ENCODE data around the gene HSPB6. TPM values are rescaled to one million over a fixed set of nuclear protein-coding genes. Genes with fewer than 3 reads are reported as not detected.

Gene HSPB6
- polyA plus RNA-seq, 1 of the 3 experiments (the other 2 are of a cell fraction): 0.43 TPM

DNA sequence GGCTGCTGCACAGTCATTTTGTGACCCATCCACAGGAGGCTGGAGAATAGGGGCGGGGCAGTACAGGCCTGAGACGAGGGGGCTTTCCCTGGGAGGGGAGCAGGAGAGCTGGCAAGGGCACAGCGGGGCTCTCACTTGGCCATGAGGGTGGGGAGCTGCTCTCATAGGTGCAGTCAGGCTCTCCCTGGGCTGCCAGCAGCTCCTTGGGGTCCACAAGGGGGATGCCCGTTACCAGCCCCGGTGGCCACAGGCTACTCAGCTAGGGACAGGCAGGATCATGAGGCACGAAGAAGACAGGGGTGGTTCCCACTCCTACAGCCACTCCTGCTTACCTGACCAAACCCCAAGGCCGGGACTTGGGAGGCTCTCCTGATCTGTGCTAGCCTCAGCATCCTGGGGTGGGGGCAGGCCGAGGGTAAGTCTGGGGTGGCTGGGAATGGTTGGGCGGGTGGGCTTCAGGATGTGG, 35.0 kb upstream of the HSPB6 start (continued):
- TF ChIP-seq, protein P1, sequence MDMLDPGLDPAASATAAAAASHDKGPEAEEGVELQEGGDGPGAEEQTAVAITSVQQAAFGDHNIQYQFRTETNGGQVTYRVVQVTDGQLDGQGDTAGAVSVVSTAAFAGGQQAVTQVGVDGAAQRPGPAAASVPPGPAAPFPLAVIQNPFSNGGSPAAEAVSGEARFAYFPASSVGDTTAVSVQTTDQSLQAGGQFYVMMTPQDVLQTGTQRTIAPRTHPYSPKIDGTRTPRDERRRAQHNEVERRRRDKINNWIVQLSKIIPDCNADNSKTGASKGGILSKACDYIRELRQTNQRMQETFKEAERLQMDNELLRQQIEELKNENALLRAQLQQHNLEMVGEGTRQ (IDR thresholded peaks at IDR 0.05; ENCODE audit: borderline replicate concordance, low read depth, low read length): no peak
- TF ChIP-seq SIN3A (IDR thresholded peaks at IDR 0.05; ENCODE audit: borderline replicate concordance, low read depth, low read length) (no peak), SMC3 (IDR thresholded peaks at IDR 0.05; ENCODE audit: low read depth, low read length) (no peak)

DNA sequence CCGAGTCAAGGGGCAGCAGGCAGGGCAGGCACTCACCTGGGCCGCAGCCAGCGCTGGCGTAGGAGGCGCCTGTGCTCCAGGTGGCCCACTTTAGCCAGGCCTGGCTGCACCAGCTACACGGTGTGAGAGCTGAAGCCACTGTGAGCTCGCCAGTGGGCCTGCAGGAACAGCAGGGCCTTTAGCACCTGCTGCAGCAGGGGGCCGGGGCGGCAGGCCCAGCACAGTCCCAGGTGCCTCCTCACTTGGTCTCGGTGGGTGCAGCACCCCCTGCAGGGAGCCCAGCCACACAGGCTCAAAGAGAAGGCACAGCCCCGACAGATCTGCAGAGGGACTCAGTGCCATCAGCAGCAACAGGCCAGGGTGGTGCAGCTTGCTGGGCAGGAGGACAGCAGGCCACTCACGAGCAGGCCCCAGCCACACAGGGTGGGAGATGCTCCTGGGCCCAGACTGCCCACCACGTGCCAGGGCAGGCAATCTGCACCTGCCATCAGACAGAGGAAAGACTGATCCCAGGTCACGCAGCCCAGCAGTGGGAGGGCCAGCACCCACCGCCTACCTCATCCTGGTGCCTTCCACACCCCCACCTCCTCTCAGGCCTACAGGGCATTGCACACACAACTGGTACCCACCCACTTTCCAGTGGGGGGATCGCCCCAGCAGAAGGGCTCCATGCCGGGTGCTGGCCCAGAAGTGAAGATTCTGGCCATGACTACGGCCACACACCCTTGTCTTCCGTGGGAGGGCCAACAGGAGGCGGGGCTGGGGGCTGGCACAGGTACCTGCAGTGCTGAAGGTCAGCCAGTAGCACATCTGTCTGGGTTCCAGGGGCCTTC, 34.4 kb upstream of the HSPB6 start:
- DNase-seq: no peak
- WGBS (ENCODE audit: low lambda C conversion rate): 75% methylated on average over 11 of the region's 20 CpGs
- H3K9me2 ChIP-seq: no peaks in the 10 kb centered on the region
- no peaks in the 10 kb centered on the region for H3K4me1 ChIP-seq (ENCODE audit: control insufficient read depth in 1 of 2, insufficient read depth in 2 of 2, low read depth in 1 of 2, low read length in 1 of 2)
- H3F3A ChIP-seq (replicated peaks; ENCODE audit: insufficient read depth): no peaks in the 10 kb centered on the region
- no peak overlapping the region for H3K4me2 ChIP-seq
- no peak overlapping the region for H3K4me3 ChIP-seq (ENCODE audit: low read depth in 2 of 2, low read length in 1 of 2)
- CTCF ChIA-PET: interaction anchor here (0.6 to 1.2 kb wide), 2 partner anchors 11 to 140 kb away, joined by 3 to 4 read pairs; no protein-coding TSS in a partner anchor
- H3K27ac ChIP-seq (ENCODE audit: low read depth in 2 of 2, low read length in 1 of 2): no peak overlapping the region
- TF ChIP-seq, protein P2, sequence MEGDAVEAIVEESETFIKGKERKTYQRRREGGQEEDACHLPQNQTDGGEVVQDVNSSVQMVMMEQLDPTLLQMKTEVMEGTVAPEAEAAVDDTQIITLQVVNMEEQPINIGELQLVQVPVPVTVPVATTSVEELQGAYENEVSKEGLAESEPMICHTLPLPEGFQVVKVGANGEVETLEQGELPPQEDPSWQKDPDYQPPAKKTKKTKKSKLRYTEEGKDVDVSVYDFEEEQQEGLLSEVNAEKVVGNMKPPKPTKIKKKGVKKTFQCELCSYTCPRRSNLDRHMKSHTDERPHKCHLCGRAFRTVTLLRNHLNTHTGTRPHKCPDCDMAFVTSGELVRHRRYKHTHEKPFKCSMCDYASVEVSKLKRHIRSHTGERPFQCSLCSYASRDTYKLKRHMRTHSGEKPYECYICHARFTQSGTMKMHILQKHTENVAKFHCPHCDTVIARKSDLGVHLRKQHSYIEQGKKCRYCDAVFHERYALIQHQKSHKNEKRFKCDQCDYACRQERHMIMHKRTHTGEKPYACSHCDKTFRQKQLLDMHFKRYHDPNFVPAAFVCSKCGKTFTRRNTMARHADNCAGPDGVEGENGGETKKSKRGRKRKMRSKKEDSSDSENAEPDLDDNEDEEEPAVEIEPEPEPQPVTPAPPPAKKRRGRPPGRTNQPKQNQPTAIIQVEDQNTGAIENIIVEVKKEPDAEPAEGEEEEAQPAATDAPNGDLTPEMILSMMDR (IDR thresholded peaks at IDR 0.05): peak; percentile 18; the same call in 1 of the 2 replicates
- TF ChIP-seq RFX5 (IDR thresholded peaks at IDR 0.05; ENCODE audit: low read length): no peak
- TF ChIP-seq TAF1 (IDR thresholded peaks at IDR 0.05; ENCODE audit: borderline replicate concordance, low read depth, low read length): no peak
- TF ChIP-seq YY1 (IDR thresholded peaks at IDR 0.05; ENCODE audit: low read depth): no peak
- POLR2A ChIA-PET: no interaction called here
- no peak overlapping the region for H2AFZ ChIP-seq (ENCODE audit: low read depth)
- H3K36me3 ChIP-seq (replicated peaks in 1 of 2; ENCODE audit: control insufficient read depth in 1 of 2, insufficient read depth in 2 of 2, low read length in 1 of 2): no peaks in the 10 kb centered on the region
- no peak overlapping the region for H3K9ac ChIP-seq
- H4K20me1 ChIP-seq (ENCODE audit: insufficient read depth): no peaks in the 10 kb centered on the region
- no peaks in the 10 kb centered on the region for H3K79me2 ChIP-seq (ENCODE audit: insufficient read depth)
- H3K27me3 ChIP-seq (ENCODE audit: insufficient read depth): no peaks in the 10 kb centered on the region
- H3K9me3 ChIP-seq: no peaks in the 10 kb centered on the region

DNA sequence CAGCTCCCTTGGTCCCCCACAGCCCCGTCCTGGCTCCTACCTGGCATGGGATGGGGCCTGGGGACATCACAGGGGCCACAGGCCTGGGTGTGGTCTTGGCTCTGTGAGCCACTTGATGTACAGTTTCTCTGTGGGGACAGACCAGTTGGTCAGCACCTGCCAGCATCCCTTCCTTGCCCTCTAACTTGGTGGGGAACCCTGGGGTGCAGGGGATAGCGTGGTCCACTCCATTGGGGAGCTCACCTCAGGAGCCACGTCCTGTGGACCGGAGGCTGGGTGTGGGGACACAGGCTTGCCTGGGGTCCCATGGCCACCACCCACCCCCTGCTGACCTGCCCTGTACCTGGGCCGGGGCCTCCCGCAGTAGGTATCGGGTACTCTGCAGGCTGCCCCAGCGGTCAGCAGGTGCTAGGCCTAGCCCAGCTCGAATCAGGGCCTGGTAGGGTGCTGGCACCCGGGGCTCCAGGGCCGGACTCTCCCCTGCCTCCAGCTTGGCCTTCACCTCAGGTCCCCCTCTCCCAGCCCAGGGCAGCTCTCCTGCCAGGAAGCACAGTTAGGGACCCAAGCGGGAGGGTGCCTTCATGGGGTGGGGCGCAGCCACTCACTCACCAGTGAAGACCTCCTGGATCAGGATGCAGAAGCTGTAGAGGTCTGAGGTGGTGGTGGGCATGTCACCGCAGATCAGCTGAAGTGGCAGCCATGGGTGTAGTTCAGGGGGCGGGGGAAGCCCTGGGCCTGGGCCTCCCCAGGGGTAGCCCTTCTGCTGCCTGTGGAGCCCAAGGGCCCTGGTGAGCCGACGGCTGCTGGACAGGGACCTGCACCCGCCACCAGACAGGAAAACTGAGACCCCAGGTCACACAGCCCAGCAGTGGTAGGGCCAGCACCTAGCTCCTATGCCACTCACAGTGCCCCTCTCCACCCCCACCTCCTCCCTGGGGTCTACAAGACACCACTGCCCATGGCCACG, 33.4 kb upstream of the HSPB6 start:
- CTCF ChIA-PET: interaction anchor here (0.6 to 1.2 kb wide), 2 partner anchors 10 to 141 kb away, joined by 3 to 4 read pairs; no protein-coding TSS in a partner anchor
- Histone ChIP-seq H3K79me2 (ENCODE audit: insufficient read depth) (no peaks in the 10 kb centered on the region), H3F3A (replicated peaks; ENCODE audit: insufficient read depth) (no peaks in the 10 kb centered on the region), H3K9me2 (no peaks in the 10 kb centered on the region), H3K4me2 (no peak overlapping the region), H2AFZ (ENCODE audit: low read depth) (no peak overlapping the region), H3K27ac (ENCODE audit: low read depth in 2 of 2, low read length in 1 of 2) (no peak overlapping the region), H3K9me3 (no peaks in the 10 kb centered on the region), H4K20me1 (ENCODE audit: insufficient read depth) (no peaks in the 10 kb centered on the region), H3K4me3 (ENCODE audit: low read depth in 2 of 2, low read length in 1 of 2) (no peak overlapping the region), H3K27me3 (ENCODE audit: insufficient read depth) (no peaks in the 10 kb centered on the region), H3K36me3 (replicated peaks in 1 of 2; ENCODE audit: control insufficient read depth in 1 of 2, insufficient read depth in 2 of 2, low read length in 1 of 2) (peaks cover 0 to 3% of the 10 kb centered on the region in 2 experiments), H3K4me1 (ENCODE audit: control insufficient read depth in 1 of 2, insufficient read depth in 2 of 2, low read depth in 1 of 2, low read length in 1 of 2) (no peaks in the 10 kb centered on the region), H3K9ac (no peak overlapping the region)
- POLR2A ChIA-PET: no interaction called here
- 83% methylated on average over 5 of the region's 19 CpGs for WGBS (ENCODE audit: low lambda C conversion rate)
- DNase-seq: no peak
- TF ChIP-seq, protein P1 (IDR thresholded peaks at IDR 0.05; ENCODE audit: borderline replicate concordance, low read depth, low read length): no peak
- TF ChIP-seq POLR2AphosphoS5 (IDR thresholded peaks at IDR 0.05; ENCODE audit: low read depth, low read length): no peak
- no peak for TF ChIP-seq JUND (IDR thresholded peaks at IDR 0.05)
- TF ChIP-seq SIN3A (IDR thresholded peaks at IDR 0.05; ENCODE audit: borderline replicate concordance, low read depth, low read length): no peak
- no peak for TF ChIP-seq RCOR1 (IDR thresholded peaks at IDR 0.05; ENCODE audit: low read length)
- TF ChIP-seq, protein P3, sequence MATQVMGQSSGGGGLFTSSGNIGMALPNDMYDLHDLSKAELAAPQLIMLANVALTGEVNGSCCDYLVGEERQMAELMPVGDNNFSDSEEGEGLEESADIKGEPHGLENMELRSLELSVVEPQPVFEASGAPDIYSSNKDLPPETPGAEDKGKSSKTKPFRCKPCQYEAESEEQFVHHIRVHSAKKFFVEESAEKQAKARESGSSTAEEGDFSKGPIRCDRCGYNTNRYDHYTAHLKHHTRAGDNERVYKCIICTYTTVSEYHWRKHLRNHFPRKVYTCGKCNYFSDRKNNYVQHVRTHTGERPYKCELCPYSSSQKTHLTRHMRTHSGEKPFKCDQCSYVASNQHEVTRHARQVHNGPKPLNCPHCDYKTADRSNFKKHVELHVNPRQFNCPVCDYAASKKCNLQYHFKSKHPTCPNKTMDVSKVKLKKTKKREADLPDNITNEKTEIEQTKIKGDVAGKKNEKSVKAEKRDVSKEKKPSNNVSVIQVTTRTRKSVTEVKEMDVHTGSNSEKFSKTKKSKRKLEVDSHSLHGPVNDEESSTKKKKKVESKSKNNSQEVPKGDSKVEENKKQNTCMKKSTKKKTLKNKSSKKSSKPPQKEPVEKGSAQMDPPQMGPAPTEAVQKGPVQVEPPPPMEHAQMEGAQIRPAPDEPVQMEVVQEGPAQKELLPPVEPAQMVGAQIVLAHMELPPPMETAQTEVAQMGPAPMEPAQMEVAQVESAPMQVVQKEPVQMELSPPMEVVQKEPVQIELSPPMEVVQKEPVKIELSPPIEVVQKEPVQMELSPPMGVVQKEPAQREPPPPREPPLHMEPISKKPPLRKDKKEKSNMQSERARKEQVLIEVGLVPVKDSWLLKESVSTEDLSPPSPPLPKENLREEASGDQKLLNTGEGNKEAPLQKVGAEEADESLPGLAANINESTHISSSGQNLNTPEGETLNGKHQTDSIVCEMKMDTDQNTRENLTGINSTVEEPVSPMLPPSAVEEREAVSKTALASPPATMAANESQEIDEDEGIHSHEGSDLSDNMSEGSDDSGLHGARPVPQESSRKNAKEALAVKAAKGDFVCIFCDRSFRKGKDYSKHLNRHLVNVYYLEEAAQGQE (IDR thresholded peaks at IDR 0.05; ENCODE audit: low read depth, low read length): no peak
- TF ChIP-seq TEAD4 (IDR thresholded peaks at IDR 0.05; ENCODE audit: borderline replicate concordance, insufficient read depth): no peak
- TF ChIP-seq TAF1 (IDR thresholded peaks at IDR 0.05; ENCODE audit: borderline replicate concordance, low read depth, low read length): no peak
- no peak for TF ChIP-seq SMC3 (IDR thresholded peaks at IDR 0.05; ENCODE audit: low read depth, low read length)
- TF ChIP-seq FOXJ3 (CRISPR knock-in tag; IDR thresholded peaks at IDR 0.05): no peak

Data from SK-N-SH (cell line).